Epidermal melanocyte (primary cell): ENCODE measurements around the gene CNPY2.
"Not testable (repeated sequence)": the region's sequence is repeated elsewhere in the genome, so short reads cannot be mapped to it uniquely, and the experiment has no call there.

Experiments
- DNase-seq: peaks from one replicate; pipeline ENCODE4 v3.0.0; 2011; ENCODE audit warnings: low spot score; ENCODE audit not compliant: insufficient read length

The CNPY2 gene

DNA sequence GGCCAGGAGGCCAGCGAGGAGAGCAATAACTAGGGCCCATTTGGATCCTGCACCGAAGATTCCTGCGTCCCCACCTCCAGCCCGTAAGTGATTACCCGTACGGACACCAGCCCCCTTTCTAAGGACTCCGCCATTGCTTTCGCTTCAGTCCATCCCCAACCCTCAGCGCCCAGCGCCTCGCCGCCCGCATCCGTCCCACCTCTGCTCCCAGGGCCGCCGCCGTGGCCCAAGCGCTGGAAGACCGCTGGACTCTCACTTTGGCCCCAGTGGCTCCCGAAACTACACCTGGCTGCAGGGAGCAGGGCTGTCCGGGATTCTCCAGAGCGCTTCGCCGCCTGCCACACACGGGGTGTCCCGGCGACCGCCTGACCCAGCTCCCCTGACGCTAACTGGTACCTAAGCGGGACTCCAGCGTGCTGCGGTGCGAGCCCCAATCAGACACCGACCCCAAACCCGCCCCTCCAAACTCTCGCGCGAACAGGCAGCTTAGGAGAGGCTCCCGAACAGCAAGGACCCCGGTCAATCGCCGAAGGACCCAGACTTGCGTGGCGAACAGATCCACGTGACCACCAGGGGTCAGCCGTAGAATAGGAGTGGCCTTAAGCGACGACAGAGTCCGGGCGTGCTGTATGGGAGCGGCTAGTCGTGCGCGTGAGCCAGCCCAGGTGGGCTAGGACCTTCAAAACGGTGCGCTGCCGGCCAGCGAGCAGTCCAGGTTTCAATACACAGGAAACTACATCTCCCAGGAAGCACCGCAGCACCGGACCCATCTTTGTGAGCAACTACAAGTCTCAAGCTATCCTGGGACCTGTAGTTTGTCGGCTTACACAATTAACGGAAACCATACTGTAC is at the start of gene CNPY2:
TSS of gene CNPY2 (minus strand) at position 367 of the 852 bp plus-strand sequence. CDS start 771 bp downstream, outside the sequence.
- DNase-seq: peak; percentile 89

DNA sequence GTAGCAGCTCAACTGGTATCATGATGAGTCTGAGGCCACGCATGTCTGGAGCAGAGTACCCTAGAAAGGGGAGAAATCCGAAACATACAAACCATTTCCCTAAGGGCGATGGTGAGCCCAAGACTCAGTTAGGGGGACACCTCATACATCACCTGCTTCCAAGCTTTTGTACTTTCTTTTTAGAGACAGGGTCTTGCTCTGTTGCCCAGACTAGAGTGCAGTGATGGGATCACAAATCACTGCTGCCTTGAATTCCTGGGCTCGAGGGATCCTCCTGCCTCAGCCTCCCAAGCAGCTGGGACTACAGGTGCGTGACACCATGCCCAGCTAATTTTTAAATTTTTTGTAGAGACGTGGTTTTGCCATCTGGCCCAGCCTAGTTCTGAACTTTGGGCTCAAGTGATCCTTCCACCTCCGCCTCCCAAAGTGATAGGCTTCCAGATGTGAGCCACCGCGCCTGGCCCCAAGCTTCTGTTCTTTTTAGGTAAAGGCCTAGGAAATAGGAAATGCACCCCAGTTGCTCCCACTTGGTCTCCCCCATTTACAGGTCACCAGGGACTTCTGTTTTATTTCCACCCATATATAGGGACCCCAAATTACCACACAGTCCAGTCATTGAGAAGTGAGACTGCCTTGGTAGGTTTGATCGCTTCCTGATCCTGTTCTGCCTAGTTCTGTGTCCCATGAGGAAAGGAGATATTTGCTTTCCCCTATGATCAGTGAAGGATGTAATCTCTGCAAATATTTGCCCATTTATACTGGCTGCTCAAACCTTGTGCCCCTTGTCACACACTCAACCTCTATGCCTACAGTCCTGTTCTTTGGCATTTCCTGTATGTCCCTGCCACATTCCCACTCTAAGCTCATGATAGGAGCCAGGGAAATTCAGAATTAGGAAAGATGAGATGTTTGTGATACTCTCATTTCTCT is 46.6 kb upstream of the CNPY2 start, which contains the start of gene APOF:
TSS of gene APOF (minus strand) at position 728 of the 930 bp plus-strand sequence. CDS start at position 616, 112 bp downstream.
- DNase-seq: no peak

DNA sequence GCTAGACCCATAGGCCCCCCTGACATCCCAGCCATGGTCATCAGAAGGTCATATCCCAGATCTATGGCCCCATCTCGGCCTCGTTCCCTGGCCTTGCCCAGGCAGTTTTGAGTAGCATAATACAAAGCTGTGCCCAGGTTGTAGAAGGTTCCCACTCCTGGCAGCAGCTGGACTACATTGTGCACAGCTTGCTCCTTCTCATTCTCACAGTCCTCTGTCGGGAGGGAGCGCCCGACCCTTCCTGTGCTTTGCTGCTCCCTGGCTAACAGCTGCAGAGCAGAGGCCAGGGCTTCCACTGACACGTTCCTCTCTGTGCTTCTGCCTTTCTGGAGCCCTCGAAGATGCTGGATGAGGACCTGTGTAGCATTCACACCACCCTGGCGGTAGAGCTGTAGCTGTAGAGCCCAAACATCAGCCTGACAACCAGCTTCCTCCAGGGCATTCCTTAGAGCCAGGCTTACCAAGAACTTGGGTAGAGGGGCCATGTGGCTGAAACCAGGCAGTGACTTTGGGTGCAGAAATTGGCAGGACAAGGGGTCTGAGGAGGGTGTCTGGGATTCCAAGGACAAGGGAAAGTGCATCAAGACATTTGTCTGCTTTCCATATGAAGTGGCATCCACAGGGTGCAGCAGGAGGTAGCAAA is 45.8 kb upstream of the CNPY2 start:
- DNase-seq: no peak

DNA sequence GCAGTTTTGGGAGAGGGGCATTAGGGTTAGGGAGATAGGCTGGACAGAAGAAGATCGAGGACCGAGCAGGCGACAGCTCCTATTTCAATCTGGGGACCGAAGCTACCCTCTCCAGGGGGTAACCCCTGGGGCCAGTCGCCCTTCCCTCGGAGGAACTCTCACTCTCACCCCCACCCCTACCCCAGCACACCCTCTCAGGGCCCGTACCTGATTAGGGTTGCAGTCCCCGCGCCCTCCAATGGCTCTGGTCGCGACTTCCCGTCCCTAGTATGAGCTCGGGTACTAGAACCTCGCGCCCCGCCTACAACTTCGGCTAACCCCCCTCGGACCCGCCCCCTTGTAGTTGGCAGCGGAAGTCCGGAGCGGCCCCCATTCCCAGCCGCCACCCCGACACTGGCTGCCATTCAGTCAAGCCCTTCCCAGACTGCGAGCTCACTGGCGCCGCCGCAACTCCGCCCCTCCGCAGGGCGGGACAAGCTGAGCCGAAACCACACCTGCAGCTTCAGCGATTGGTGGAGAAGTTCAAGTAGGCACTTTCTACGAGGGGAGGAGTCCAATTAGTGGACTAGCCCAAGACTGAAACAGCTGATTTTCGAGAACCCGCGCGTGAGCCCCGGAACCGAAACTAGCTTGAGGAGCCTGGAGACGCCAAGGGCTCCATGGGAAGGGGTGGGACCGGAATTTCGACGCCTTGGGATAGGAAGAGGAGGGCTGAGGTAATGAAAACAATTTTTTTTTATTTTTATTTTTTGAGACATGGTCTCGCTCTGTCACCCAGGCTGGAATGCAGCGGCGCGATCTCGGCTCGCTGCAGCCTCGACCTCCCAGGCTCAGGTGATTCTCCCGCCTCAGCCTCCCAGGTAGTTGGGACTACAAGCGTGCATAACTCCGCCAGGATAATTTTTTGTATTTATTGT is 44.3 kb upstream of the CNPY2 start, which contains the start of gene STAT2:
TSS of gene STAT2 (minus strand) at position 257 of the 917 bp plus-strand sequence. CDS start 3,536 bp downstream, outside the sequence.
- DNase-seq: peak; percentile 84

DNA sequence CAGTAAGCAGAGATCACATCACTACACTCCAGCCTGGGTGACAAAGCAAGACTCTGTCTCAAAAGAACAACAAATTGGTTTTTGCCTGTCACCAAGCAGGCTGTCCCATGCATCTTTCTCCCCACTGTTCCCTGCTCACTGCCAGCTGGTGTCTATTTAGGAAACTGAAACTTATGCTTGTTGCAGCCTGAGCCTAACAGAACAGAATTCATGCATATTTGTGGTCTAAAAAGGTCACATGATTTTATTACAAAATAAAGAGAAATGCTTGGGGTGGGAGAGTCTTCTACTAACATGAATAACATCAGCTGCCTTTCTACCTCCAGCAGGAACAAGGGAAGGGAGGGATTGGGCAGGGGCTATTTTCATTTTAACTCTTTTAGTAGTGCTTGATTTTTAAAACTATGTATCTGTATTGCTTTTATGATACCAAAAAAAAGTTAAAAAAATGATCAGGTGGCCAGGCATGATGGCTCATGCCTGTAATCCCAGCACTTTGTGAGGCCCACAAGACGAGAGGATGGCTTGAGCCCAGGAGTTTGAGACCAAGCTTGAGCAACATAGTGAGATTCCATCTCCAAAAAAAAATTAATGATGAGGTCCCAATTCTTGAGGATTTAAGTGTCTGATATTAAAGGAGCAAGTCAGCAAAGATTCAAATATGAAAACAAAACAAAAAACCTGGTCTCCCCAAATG is 43.2 kb upstream of the CNPY2 start:
- DNase-seq: peak; percentile 77

DNA sequence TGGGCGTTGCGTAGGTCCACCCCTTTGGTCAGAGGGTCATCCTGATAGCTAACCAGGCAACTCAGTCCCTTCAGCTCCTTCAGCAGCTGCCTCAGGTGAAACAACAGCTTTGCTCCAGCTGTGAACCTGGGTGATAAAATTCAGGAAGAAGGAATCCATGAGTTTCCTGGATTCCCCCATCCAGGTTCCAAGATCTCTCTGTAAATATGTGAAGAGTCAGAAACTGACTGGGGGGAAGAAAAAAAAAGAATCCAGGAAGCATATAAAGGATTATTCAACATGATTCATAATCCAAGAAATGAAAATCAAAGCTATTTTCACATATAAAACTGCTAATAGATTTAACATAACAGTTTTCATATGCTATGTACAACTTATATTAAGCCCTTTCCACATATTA is 35.5 kb upstream of the CNPY2 start:
- no peak for DNase-seq

DNA sequence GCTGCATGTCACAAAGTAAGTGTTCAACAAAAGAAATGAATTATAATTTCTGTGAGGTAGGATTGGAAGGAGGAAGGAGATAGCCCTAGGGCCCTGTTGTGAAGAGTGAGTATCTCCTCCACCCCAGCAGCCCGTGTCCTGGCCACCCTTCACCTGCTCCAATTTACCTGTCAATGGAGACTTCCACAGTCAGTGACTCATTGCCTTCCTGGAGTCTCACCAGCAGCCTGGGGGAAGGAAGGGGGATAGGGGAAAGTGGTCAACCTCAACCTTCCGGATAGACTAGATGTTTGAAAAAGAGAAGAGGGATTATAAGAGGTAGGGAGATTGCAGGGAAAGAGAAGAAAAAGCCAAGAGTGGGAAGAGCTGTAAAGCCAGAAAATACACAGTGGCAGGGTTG is 34.9 kb upstream of the CNPY2 start:
- no peak for DNase-seq

DNA sequence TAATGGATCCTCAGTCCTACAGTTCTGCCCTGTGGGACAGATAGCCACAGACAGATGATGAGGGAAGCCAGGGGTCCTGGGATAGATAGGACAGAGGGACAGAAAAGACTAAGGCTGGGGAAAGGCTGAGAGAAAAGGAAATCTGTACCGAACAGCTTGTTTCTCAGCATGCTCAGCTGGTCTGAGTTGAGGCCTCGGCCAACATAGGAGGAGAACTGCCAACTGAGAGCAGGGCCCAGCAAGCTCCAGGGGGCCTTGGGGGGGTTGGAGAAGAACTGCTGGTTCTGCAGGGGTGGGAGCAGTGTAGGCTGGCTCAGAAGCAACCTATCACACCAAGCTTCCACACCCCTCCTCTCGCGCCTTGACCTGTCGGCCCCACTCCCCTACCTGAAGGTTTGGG is 33.0 kb upstream of the CNPY2 start:
- no peak for DNase-seq

DNA sequence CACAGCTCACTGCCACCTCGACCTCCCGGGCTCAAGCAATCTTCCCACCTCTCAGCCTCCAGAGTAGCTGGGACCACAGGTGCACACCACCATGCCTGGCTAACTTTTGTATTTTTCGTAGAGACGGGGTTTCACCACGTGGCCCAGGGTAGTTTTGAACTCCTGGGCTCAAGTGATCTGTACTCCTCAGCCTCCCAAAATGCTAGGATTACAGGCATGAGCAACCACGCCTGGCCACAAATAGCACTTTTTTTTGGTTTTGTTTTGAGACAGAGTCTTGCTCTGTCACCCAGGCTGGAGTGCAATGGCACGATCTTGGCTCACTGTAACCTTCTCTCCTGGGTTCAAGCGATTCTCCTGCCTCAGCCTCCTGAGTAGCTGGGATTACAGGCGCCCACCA is 31.5 kb upstream of the CNPY2 start:
- not testable (repeated sequence) for DNase-seq

DNA sequence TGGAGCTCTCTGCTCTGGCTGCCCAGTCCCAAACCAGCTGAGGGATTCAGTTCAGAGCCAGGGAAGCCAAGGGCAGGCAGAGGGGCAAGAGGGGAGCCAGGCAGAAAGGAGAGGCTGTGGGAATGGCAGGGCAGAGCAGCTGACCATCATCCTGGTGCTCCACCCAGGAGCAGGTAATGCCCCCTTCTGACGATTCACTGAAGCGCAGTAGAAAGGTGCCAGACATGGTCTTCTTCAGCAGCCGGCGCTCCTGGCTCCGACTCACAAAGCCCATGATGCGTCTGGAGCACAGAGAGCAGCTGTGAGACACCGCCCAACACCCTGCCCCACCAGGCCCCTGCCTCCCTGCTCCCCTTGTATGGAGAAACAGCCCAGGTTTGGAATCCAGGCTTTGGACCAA is 30.9 kb upstream of the CNPY2 start:
- no peak for DNase-seq

DNA sequence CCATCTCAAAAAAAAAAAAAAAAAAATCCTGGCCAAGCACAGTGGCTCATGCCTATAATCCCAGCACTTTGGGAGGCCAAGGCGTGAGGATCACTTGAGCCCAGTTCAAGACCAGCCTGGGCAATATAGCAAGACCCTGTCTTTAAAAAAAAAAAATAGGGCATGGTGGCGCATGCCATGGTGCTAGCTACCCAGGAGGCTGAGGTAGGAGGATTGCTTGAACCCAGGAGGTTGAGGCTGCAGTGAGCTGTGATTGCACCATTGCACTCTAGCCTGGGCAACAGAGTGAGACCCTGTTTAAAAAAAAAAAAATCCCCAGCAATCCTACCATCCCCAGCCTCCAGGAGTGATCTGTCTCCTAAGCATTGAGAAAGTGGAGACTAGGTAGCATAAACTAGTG is 26.5 kb upstream of the CNPY2 start:
- not testable (repeated sequence) for DNase-seq

DNA sequence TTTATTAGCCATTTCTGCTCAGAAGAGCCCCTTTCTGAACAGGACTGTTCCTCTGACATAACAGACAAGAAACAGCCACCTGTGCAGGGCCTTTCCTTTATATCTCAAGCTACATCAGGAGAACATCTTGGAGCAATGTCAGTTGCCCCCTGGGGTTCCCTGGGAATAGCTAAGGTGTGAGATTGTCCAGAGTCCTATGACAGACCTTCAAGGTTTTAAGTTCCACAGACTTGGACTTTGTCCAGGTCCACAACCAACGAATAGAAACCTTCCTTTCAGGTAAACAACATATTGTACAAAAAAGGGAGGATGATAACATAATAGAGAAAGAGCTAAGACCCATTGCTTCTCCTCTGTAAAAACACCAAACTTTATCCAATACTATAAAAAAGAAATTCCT is 25.8 kb upstream of the CNPY2 start:
- no peak for DNase-seq

DNA sequence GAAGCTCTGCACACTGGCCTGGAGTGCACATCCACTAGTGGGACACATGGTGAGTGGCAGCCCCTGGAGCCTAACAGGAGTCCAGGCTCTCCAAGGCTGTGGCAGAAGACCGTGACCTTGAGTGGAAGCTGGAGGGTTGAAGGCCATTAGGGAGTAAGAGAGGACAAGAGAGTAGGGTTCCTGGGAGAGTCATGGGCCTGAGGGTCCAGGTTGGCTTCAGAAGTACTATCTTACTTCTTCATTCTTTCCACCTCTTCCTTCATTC is 23.3 kb upstream of the CNPY2 start:
- DNase-seq: no peak

DNA sequence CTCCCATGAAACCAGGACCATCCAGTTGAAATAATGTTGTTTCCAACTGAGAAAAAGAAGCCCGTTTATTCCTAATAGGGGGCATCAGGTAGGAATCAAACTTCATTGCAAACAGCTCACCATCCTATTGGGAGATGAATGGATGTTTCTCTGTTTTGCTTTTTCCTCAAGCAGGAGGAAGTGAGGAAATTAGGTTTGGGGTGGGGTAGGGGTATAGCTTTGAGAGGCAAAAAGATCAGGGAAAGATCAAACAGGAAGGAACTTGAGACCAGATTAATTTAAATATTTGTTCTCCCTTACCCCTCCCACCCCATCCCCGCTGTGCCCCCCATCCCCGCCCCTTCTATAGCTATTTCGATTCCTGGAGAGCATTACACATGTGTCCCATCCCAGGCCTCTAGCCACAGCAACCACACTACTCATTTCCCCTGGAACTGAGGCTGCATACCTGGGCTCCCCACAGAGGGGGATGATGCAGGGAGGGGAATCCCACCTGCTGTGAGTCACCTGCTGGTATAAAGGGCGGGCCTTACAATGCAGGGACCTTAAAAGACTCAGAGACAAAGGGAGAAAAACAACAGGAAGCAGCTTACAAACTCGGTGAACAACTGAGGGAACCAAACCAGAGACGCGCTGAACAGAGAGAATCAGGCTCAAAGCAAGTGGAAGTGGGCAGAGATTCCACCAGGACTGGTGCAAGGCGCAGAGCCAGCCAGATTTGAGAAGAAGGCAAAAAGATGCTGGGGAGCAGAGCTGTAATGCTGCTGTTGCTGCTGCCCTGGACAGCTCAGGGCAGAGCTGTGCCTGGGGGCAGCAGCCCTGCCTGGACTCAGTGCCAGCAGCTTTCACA is 22.7 kb upstream of the CNPY2 start, which contains the start of gene IL23A:
TSS of gene IL23A (plus strand) at position 577 of the 850 bp plus-strand sequence. CDS start at position 738, 161 bp downstream.
- no peak for DNase-seq

DNA sequence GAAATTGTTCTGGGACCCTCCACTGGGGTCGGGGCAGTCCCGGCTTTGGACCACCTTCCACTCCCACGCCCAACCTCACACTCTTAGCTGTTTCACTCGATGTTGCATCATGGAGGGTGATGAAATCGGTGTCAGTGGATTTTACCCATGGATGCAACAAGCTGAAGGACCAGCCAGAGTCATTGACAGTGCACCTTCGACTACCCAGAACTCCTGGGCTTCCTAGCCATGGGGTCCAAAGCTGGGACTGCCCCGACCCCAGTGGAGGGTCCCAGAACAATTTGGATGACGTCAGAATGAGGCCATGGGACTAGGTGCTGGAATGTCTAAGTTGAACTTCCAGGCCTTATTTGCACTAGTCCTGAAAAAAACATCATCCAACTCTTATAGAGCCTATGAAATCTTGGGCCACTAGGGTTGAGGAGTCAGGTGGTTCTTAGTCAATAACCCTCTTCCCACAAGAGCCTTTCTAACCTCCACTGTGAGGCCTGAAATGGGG is 22.0 kb upstream of the CNPY2 start:
- DNase-seq: no peak

DNA sequence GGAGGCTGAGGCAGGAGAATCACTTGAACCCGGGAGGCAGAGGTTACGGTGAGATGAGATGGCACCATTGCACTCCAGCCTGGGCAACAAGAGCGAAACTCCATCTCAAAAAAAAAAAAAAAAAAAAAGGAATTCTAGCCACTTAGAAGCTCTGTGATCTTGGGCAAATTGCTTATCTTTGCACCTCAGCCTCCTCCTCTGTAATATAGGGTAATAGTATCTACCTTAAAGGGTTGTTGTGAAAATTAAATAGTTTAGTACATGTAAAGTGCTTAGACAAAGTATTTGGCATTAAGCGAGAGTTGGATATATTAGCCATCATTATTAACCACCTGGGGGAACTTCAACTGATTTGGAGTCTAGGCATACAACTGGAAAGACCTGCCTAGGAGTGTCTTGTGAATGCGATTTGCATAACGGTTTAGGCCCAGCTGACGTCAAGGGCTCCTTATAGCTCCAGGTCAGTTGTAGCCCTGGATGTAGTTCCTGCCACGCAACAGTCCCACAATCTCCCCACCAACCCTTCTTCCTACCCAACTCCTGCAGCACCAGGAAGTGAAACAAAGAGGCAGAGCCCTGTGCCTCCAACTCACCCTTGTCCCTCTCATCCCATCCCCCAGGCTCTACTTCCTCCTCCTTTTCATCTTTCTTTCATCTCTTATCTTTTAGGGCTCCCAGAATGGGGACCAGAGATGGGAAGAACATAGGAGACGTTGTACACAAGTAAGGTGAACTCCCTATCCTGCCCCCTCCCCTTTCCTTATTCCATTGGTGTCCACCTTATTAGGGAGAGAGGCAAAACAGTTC is 20.8 kb upstream of the CNPY2 start:
- DNase-seq: no peak

DNA sequence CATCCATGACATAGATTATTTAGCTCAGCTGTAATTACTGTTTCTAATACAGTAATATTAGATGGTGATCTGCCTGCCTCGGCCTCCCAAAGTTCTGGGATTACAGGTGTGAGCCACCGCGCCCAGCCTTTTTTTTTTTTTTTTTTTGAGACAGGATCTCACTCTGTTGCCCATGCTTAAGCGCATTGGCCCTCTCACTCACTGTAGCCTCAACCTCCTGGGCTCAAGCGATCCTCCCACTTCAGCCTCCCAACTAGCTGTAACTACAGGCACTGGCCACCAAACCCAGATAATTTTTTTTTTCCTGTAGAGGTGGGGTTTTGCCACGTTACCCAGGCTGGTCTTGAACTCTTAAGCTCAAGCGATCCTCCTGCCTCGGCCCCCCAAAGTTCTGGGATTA is 19.7 kb upstream of the CNPY2 start:
- DNase-seq: not testable (repeated sequence)

DNA sequence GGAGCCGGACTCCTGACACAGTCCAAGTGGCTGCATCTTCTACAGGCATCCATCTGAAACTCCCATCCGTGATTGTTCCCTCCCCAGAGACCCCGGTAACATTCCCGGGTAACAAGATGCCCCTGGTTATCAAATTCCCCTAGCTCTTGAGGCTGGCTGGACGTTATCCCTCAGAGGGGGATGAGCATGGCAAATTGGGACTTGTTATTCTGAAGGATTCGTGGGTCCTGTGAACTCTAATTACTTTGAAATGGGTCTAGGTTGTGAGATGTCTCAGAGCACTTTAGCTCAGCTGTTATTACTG is 18.7 kb upstream of the CNPY2 start:
- no peak for DNase-seq
